Hematopoietic multipotent progenitor cell treated with erythropoietin and hydrocortisone succinate and interleukin-3 and kit ligand, for 17 days (in vitro differentiated cells): ENCODE results near the gene MEI4.
"Not testable (repeated sequence)": the region's sequence is repeated elsewhere in the genome, so short reads cannot be mapped to it uniquely, and the experiment has no call there.

Experiments used
- DNase-seq: peaks from one replicate; pipeline ENCODE4 v3.0.0-alpha.2; 2015; ENCODE audit warnings: low spot score

MEI4 gene

DNA sequence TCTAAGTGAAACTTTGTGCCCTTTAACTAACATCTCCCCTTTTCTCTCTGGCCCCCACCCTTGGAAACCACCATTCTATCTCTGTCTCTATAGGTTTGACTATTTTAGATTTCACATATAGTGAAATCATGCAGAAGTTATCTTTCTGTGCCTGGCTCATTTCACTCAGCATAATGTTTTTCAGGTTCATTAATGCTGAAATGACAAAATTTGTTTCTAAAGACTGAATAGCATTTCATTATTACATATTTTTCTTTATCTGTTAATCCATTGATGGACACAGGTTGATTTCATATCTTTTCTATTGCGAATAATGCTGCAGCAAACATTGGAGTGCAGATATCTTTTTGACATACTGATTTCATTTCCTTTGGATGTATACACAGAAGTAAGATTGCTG is 30.7 kb downstream of the MEI4 start:
- no peak for DNase-seq

DNA sequence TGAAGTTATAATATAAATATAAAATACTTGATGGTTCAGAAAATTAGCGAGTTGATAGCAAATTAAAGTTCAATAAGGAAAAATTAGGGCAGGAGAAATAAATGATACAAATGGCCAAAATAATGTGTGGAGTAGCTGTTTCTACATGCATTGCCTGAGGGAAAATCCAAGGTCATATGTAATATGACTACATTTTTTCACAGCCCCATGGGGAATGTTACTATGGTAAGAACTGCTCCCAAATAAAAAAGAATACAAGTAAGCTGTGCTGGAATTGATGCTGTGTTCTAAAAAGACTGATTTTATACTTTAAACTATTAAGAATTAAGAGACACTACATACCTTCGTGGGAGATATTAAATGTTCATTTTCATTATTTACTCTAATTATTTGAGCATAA is 34.1 kb downstream of the MEI4 start:
- DNase-seq = no peak

DNA sequence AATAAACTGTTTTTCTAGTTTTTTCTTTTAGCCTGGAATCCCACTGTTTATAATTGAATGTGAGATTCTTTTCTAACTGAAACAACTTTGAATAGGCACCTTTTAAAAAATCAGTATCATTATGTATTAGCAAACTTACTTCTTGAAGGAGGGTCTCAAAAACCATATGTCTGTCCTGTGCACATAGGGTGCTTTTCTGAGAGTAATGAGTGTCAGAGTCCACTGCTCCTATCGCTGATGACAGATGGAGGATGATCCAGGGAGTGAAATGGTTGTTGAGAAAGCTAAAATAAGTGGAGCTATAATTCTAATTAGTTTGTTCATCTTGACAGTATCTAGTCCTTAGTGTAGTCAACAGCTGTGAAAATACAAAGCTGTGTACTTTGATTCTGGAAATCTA is 35.8 kb downstream of the MEI4 start:
- DNase-seq = no peak

DNA sequence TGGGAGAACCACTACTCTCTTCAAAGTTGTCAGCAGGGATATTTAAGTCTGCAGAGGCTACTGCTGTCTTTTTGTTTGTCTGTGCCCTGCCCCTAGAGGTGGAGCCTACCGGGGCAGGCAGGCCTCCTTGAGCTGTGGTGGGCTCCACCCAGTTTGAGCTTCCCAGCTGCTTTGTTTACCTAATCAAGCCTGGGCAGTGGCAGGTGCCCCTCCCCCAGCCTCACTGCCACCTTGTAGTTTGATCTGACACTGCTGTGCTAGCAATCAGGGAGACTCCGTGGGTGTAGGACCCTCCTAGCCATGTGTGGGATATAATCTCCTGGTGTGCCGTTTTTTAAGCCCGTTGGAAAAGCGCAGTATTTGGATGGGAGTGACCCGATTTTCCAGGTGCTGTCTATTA is 47.3 kb downstream of the MEI4 start:
- DNase-seq = not testable (repeated sequence)

DNA sequence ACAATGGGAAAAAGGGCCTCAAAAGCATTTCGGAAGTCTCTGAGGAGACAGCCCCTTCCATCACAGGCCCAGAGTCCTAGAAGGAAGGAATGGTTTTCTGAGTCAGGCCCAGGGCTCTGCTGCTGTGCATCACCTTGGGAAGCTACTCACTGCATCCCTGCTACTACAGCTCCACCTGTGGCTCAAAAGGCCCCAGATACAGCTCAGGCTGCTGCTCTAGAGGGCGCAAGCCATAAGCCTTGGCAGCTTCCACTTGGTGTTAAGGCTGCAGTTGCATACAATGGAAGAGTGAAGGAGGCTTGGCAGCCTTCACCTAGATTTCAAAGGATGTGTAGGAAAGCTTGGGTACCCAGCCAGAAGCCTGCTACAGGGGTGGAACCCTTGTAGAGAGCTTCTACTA is 54.8 kb downstream of the MEI4 start:
- DNase-seq = no peak

DNA sequence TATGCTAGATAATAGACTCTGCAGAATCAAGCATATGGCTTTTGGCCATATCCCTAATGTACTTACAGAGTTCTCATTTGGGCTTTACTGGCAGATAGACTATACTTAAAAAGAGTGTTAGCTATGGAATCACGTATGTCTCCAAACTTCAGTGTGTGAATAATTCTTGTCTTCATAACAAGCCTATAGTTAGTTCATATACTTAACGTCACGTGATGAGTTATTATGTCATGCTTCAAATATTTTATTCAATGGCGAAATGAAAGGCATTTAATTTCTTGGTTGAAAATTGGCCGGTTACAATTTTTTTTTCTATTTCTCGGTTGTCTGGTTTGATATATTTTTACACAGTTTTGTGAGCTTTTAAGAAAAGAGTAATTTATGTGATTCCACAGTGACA is 62.7 kb downstream of the MEI4 start:
- DNase-seq = no peak

DNA sequence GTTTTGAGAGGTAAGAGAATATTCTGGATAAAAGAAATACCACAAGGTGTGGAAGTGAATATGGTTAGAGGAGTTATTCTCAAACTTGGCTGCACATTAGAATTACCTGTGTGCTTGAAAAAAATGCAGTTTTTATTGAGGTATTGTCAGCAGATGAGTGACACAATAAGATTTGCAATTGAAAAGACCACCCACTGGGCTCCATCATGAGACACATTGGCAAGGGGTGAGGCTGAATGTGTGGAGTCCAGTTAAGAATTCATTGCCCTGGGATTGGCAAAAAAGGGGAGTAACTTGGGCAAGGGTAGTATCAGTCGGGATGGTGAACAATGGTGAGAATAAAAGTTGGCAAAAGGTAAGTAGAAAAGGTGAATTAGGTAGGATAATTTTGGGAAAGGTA is 63.5 kb downstream of the MEI4 start:
- no peak for DNase-seq

DNA sequence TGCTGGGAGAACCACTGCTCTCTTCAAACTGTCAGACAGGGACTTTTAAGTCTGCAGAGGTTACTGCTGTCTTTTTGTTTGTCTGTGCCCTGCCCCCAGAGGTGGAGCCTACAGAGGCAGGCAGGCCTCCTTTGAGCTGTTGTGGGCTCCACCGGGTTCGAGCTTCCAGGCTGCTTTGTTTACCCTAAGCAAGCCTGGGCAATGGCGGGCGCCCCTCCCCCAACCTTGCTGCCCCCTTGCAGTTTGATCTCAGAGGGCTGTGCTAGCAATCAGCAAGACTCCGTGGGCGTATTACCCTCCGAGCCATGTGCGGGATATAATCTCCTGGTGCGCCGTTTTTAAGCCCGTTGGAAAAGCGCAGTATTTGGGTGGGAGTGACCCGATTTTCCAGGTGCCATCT is 83.2 kb downstream of the MEI4 start:
- DNase-seq = not testable (repeated sequence)

DNA sequence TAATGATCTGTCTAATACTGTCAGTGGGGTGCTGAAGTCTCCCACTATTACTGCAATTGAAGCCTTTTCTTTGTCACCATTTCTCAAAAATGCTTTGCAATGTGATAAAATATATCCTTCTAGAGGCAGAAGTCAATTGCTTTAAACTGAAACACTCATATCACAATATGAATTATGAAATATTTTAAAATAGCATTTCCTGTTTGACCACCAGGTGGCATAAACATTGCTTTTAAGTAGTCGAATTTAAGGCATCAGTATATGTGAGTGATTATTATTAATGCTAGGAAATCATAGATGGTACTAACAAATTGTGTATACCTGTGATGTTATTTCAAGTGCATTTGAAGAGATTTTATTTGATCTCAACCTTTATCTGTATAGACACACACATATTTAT is 87.5 kb downstream of the MEI4 start:
- DNase-seq = no peak

DNA sequence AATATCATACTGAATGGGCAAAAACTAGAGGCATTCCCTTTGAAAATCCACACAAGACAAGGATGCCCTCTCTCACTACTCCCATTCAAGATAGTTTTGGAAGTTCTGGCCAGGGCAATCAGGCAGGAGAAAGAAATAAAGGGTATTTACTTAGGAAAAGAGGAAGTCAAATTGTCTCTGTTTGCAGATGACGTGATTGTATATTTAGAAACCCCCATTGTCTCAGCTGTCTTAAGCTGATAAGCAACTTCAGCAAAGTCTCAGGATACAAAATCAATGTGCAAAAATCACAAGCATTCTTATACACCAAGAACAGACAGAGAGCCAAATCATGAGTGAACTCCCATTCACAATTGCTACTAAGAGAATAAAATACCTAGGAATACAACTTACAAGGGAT is 99.3 kb downstream of the MEI4 start:
- not testable (repeated sequence) for DNase-seq

DNA sequence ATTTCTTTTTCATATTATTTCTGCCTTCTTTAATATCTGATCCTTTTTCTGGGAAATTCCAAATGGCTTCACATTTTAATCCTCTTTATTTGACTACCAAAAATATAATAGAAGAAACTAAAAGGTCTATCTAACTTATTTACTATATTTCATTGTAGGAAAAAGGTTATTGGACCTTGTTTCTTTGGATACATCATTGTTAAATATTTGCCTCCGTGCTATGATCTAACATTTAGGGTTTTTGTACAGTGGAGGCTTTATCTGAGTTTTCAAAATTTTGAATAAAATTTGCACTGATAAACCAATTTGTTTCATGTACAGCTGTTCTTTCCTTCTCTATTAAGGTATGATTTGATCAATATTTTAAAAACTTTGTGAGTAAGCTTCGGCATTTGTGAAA is 109.5 kb downstream of the MEI4 start:
- no peak for DNase-seq

DNA sequence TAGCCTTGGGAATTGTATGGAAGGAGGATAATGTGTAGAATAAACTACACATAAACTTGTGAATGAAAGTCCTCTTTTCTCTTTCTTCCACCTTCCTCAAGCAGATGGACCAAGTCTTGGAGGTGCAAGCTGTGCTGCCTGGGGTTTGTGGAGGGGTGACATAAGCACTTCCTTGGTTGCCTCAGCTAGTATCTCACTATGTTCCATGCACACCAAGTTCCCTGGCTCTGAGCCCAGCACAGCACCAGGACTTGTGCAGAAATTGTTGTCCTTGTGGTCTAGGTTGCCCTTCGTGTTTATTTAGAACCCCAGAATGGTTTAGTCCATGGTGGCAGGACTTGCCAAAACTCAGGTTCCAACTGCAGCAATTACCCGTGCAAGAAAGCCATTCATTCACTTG is 110.3 kb downstream of the MEI4 start:
- DNase-seq = no peak

DNA sequence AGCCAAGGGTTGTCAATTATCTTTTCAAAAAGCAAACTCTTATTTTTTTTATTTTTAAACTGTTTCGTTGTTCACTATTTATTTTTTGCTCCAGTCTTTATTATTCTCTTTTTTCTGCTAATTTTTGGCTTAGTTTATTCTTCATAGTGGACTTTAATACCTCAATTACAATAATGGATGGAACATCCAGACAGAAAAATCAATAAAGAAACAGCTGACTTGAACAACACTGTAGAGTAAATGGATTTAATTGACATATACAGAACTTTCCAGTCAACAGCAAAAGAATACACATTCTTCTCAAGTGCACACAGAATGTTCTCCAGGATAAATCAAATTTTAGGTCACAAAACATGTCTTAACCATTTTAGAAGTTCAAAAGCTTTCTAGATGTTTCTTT is 111.5 kb downstream of the MEI4 start:
- no peak for DNase-seq

DNA sequence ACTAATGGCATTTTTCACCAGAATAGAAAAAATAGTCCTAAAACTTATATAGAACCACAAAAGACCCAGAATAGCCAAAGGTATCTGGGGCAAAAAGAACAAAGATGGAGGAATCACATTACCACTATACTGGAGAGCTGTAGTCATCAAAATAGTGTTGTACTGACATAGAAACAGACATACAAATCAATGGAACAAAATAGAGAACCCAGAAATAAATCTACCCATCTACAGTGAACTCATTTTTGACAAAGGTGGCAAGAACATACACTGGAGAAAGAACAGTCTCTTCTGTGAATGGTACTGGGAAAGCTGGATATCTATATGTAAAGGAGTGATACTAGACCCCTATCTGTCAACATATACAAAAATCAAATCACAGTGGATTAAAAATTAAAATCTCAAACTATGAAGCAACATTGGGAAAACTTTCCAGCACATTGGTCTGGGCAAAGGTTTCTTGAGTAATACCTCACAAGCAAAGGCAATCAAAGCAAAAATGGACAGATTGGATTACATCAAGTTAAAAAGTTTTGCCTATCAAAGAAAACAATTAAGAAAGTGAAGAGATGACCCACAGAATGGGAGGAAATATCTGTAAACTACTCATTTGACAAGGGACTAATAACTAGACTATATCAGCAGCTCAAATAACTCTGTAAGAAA is 120.5 kb downstream of the MEI4 start:
- no peak for DNase-seq

DNA sequence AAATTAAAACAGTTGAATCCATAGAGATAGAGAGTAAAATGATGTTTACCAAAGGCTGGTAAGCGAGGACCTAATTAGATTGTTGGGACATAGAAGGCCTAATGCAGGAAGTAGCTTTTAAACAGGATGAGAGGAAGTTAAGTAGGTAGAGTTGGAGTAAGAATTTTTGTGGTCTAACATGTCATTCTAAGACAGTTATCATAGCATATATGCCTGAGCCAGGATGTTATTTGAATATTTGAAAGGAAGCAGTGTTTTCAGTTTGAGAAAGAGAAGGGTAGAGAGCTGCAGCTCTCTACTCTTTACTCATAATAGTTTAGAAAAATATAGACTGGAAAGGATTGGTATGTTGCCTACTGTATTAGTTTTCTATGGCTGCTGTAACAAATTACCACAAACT is 121.6 kb downstream of the MEI4 start:
- DNase-seq = no peak

DNA sequence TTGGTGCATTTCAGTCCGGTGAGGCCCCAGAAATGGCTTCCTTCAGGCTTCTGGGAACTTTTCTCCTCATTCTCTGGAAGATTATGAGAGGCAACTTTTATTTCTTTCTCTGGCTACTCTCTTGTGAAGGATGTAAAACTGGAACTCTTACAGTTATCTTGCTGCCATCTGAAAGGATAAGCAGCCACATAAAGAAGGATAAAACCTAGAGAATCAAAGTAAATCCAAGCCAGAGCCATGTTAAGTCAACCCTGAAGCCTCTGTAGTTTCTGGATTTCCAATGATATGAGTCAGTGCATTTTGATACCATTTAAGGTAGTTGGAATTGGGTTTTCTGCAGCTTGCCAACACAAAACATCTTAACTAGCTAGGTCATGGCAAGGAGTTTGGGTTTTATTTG is 123.6 kb downstream of the MEI4 start:
- no peak for DNase-seq

DNA sequence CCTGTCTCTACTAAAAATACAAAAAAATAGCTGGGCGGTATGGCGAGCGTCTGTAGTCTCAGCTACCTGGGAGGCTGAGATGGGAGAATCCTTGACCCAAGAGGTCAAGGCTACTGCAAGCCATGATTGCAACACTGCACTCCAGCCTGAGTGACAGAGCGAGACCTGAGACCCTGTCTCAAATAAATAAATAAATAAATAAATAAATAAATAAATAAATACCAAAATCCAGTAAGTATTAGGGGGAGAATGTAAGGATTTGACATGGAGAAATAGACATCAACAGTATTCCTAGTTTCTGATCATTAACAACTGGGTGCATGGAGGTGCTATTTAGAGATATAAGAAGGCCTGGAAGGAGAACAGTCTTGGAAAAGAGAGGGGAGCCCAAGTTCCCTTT is 125.7 kb downstream of the MEI4 start:
- DNase-seq = no peak

DNA sequence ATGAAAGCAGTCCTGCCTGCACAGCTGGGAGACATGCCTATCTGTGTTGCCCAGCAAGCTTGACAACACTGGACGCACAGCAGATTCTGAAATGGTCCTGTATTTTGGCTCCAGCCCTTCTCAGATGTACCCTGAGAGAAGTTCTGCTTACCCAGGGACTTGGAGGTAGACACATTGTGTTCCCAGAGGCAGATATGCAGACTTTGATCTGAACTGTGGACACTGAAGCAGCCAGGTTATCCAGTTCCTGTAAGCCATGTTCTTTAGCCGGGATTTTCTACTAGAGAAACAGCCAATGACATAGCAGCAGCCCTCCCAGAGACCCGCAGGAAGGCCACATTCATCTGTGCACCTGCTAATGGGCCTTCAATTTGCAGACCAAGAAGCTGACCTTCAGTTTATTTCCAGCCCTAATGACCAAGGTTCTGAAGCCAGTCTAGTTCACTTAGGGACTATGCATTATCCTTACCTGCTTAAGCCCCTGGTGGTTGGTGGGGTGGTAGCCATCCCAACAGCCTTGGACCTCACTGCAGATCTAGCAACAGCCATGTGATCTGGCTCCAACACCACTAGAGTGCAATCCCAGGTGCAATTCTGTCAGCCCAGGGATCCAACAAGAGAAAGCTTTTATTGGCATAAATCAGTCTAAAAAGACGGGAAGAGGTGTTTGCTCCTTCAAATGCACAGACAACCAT is 134.2 kb downstream of the MEI4 start:
- DNase-seq = no peak

DNA sequence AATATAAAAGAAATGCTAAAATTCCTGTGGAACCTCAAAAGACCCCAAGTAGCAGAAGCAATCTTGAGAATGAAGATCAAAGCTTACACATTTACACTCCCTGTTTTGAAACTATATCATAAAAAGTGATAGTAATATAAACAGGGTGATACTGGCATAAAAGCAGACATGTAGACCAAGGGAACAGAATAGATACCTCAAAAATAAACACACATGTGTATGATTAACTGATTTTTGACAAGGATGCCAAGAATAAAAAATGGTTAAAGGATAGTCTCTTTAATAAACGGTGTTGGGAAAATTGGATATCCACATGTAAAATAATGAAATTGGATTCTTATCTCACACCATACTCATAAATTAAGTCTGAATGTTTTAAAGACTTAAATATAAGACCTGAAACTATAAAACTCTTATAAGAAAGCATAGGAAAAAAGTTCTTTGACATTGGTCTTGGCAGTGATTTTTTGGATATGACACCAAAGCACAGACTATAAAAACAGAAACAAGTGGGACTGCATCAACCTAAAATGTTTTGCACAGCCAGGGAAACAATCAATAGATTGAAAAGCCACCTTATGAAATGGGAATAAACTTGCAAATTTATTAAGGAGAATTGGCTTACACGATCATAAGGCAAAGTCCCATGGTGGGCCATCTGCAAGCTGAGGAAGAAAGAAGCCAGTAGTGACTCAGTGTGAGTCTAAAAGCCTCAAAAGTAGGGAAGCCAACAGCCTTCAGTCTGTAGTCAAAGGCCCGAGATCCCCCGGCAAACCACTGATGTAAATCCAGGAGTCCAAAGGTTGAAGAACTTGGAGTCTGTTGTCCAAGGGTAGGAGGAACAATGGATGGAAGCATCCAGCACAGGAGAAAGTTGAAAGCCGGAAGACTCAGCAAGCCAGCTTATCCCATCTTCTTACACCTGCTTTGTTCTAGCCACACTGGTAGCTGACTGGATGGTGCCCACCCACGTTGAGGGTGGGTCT is 144.3 kb downstream of the MEI4 start:
- DNase-seq = no peak

DNA sequence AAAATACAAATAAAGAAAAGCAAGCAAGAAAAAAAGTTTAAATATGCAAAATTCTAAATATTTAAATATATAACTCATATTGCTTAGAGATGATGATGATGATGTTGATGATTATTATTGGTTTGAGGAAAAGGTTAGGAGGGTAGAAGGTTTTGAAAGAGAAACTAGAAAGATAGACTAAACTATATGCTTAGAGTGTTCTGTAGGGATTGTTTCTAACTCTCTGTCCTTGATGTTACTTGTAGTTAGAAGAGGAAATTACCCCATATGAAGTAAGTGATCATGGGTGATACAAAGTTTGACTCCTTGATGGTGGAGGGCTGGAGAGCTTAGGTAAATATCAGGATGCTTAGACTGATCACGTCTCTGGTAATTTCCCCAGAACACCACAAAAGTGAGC is 159.5 kb downstream of the MEI4 start:
- DNase-seq = no peak

DNA sequence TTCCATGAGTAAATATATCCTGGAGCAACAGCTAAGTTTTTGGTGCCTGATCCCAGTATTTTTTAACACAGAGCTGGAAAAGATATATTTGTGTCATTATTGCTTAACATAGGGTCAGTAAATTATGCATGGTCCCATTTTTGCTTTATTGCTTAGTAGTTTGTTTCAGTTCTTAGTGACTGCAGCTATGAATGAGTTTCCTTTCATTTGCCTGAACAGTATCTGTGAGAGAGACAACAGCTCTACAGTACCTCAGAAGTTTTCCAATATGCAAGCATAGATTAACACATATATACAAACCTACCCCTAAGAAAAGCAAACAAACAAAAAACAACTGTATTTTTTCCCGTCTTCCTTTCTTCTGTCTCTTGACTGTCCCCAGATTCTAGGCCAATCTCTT is 160.3 kb downstream of the MEI4 start:
- no peak for DNase-seq

DNA sequence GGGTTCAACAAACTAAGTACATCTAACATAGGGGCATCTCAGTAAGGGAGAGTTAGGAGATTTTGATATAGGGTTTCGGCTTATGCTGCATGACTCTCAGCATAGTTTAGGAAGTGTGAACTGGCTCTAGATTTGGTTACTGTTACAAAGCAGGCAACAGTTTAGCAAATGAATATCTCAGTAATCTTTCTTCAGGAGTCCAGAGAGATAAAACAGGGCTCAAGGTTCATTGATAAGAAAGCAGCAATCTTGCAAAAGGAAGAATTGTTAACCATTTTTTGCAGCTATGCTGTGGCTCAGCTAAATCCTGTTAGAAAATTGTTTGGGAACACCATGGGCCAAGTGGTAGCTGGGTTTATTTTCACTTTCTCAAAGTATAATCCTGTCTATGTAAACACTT is 161.3 kb downstream of the MEI4 start:
- no peak for DNase-seq

DNA sequence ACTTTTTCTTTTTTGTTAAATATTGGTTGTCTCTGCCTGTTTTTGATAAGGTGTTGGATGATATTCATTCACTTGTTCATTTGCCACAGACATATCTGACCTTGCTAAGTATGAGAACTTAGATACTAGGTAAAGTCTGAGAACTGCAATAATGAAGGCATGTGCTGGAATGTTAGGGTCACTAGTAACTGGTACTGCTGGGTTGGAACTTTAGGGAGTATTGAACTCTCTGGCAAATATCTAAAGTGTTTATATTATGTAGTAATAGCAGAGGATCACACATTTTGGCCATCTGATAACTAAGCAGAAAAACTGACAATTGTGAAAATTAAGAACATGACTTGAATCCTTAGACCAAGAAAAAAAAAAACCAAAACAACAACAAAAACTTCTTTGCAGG is 162.7 kb downstream of the MEI4 start:
- no peak for DNase-seq
